Neural cell (in vitro differentiated cells): ENCODE results near the gene GFOD2. TPM values are rescaled to one million over a fixed set of nuclear protein-coding genes. Genes with fewer than 3 reads are reported as not detected.

Experiments used
- H2AFZ ChIP-seq: fragments of 200-600, 300-800 bp; sonication (generic), shearing (Covaris generic); 2 replicates; pipeline ENCODE4 v1.6.0; 2014; ENCODE audit warnings: low read depth, mild to moderate bottlenecking, antibody characterized with exemption, low read length, moderate library complexity
- H3F3A ChIP-seq: fragments of 200-600 bp; shearing (Covaris generic); 2 replicates; pipeline ENCODE4 v1.6.1; 2016; ENCODE audit warnings: mild to moderate bottlenecking, moderate library complexity, mixed read lengths, antibody characterized with exemption, low read length; ENCODE audit not compliant: insufficient read depth, poor library complexity, severe bottlenecking
- H3K27ac ChIP-seq: fragments of 200-600, 300-800 bp; sonication (generic), shearing (Covaris generic); 2 replicates; pipeline ENCODE4 v1.5.1; 2014; ENCODE audit warnings: mild to moderate bottlenecking, low read length, moderate library complexity
- H3K27me3 ChIP-seq: fragments of 300-800, 200-600 bp; sonication (generic), shearing (Covaris generic); 2 replicates; pipeline ENCODE4 v1.6.0; 2014; ENCODE audit warnings: mild to moderate bottlenecking, low read depth, low read length, moderate library complexity; ENCODE audit not compliant: insufficient read depth
- H3K36me3 ChIP-seq: fragments of 300-800, 200-600 bp; sonication (generic), shearing (Covaris generic); 2 replicates; pipeline ENCODE4 v1.5.1; 2014; ENCODE audit warnings: mild to moderate bottlenecking, antibody characterized with exemption, low read length, moderate library complexity; ENCODE audit not compliant: insufficient read depth
- H3K4me2 ChIP-seq: fragments of 300-800, 200-600 bp; sonication (generic), shearing (Covaris generic); 2 replicates; pipeline ENCODE4 v1.6.0; 2014; ENCODE audit warnings: mild to moderate bottlenecking, low read length
- H3K4me3 ChIP-seq: fragments of 300-800, 200-600 bp; sonication (generic), shearing (Covaris generic); 2 replicates; pipeline ENCODE4 v1.5.1; 2014; ENCODE audit warnings: mild to moderate bottlenecking, low read length, moderate library complexity
- H3K79me2 ChIP-seq: fragments of 200-600 bp; shearing (Covaris generic); replicated peaks from 2 replicates; pipeline ENCODE4 v1.6.0; 2014; ENCODE audit warnings: mild to moderate bottlenecking, low read length, moderate library complexity; ENCODE audit not compliant: insufficient read depth
- H3K9ac ChIP-seq: fragments of 300-800, 200-600 bp; sonication (generic), shearing (Covaris generic); 2 replicates; pipeline ENCODE4 v1.6.1; 2016; ENCODE audit warnings: mild to moderate bottlenecking, low read length, mixed read lengths
- H3K9me2 ChIP-seq: fragments of 200-600 bp; shearing (Covaris generic); 2 replicates; pipeline ENCODE4 v1.6.1; 2016; ENCODE audit warnings: mild to moderate bottlenecking, low read length, mixed read lengths; ENCODE audit not compliant: insufficient read depth
- H3K9me3 ChIP-seq: fragments of 200-600, 300-800 bp; sonication (generic), shearing (Covaris generic); 2 replicates; pipeline ENCODE4 v1.6.1; 2016; ENCODE audit warnings: mild to moderate bottlenecking, mixed run types, low read length, moderate library complexity, mixed read lengths
- H4K20me1 ChIP-seq: fragments of 200-600 bp; shearing (Covaris generic); 2 replicates; pipeline ENCODE4 v1.6.1; 2016; ENCODE audit warnings: mild to moderate bottlenecking, mixed run types; ENCODE audit not compliant: insufficient read depth
- EP300 ChIP-seq: fragments of 450-650 bp; conservative IDR thresholded peaks from 2 replicates; pipeline ENCODE4 v1.6.1; 2014; ENCODE audit warnings: antibody characterized with exemption, mild to moderate bottlenecking, moderate library complexity; ENCODE audit not compliant: poor library complexity, severe bottlenecking
- EZH2 ChIP-seq: fragments of 200-600, 300-800 bp; shearing (Covaris generic), sonication (generic); IDR thresholded peaks from 2 replicates; pipeline ENCODE4 v1.6.1; 2014; ENCODE audit warnings: antibody characterized with exemption, low read length, borderline replicate concordance, mild to moderate bottlenecking; ENCODE audit not compliant: insufficient read depth, poor library complexity, severe bottlenecking
- MXI1 ChIP-seq: fragments of 450-650 bp; conservative IDR thresholded peaks from 2 replicates; pipeline ENCODE4 v1.6.1; 2014; ENCODE audit warnings: antibody characterized with exemption, mild to moderate bottlenecking; ENCODE audit not compliant: poor library complexity, severe bottlenecking
- POLR2AphosphoS5 ChIP-seq: IDR thresholded peaks from 2 replicates; pipeline ENCODE4 v1.6.1; 2012
- RAD21 ChIP-seq: fragments of 450-650 bp; conservative IDR thresholded peaks from 2 replicates; pipeline ENCODE4 v1.6.1; 2014; ENCODE audit warnings: antibody characterized with exemption, mild to moderate bottlenecking, moderate library complexity
- SMC3 ChIP-seq: fragments of 450-650 bp; conservative IDR thresholded peaks from 2 replicates; pipeline ENCODE4 v1.6.1; 2014; ENCODE audit warnings: antibody characterized with exemption, mild to moderate bottlenecking, moderate library complexity; ENCODE audit not compliant: poor library complexity
- TAF1 ChIP-seq: IDR thresholded peaks from 2 replicates; pipeline ENCODE4 v1.6.1; 2012; ENCODE audit warnings: low read depth
- polyA plus RNA-seq: library from polyadenylated mRNA; depleted of rRNA; stranded (reverse); fragments of >200 nt; gene quantifications from 2 replicates; pipeline ENCODE4 v1.2.3, GENCODE V29; 2014
- TF ChIP-seq, protein P1 (sequence below): IDR thresholded peaks from 2 replicates; pipeline ENCODE4 v1.6.1; 2012; ENCODE audit warnings: borderline replicate concordance
- TF ChIP-seq, protein P2 (sequence below): fragments of 450-650 bp; IDR thresholded peaks from 2 replicates; pipeline ENCODE4 v1.5.1; 2014; ENCODE audit warnings: antibody characterized with exemption, mild to moderate bottlenecking, moderate library complexity; ENCODE audit not compliant: poor library complexity, severe bottlenecking

GFOD2 gene
- polyA plus RNA-seq, 1 donor from 2014 or later: 88.4 TPM

GRCh38 chr16:67734731-67735201, 15.7 kb upstream of the GFOD2 start:
- H3K9me2 ChIP-seq: no peaks in the 10 kb centered on the region
- H3K79me2 ChIP-seq: no peaks in the 10 kb centered on the region
- H3K36me3 ChIP-seq: no peaks in the 10 kb centered on the region
- no peak overlapping the region for H2AFZ ChIP-seq
- H4K20me1 ChIP-seq: no peaks in the 10 kb centered on the region
- TF ChIP-seq, protein P1, sequence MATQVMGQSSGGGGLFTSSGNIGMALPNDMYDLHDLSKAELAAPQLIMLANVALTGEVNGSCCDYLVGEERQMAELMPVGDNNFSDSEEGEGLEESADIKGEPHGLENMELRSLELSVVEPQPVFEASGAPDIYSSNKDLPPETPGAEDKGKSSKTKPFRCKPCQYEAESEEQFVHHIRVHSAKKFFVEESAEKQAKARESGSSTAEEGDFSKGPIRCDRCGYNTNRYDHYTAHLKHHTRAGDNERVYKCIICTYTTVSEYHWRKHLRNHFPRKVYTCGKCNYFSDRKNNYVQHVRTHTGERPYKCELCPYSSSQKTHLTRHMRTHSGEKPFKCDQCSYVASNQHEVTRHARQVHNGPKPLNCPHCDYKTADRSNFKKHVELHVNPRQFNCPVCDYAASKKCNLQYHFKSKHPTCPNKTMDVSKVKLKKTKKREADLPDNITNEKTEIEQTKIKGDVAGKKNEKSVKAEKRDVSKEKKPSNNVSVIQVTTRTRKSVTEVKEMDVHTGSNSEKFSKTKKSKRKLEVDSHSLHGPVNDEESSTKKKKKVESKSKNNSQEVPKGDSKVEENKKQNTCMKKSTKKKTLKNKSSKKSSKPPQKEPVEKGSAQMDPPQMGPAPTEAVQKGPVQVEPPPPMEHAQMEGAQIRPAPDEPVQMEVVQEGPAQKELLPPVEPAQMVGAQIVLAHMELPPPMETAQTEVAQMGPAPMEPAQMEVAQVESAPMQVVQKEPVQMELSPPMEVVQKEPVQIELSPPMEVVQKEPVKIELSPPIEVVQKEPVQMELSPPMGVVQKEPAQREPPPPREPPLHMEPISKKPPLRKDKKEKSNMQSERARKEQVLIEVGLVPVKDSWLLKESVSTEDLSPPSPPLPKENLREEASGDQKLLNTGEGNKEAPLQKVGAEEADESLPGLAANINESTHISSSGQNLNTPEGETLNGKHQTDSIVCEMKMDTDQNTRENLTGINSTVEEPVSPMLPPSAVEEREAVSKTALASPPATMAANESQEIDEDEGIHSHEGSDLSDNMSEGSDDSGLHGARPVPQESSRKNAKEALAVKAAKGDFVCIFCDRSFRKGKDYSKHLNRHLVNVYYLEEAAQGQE: no peak
- TF ChIP-seq SMC3 (no peak), MXI1 (no peak), POLR2AphosphoS5 (no peak)
- no peaks in the 10 kb centered on the region for H3K9me3 ChIP-seq
- no peak overlapping the region for H3K9ac ChIP-seq
- no peaks in the 10 kb centered on the region for H3K27me3 ChIP-seq
- H3K4me2 ChIP-seq: no peak overlapping the region
- H3K27ac ChIP-seq: no peak overlapping the region
- no peaks in the 10 kb centered on the region for H3F3A ChIP-seq
- H3K4me3 ChIP-seq: no peak overlapping the region

DNA sequence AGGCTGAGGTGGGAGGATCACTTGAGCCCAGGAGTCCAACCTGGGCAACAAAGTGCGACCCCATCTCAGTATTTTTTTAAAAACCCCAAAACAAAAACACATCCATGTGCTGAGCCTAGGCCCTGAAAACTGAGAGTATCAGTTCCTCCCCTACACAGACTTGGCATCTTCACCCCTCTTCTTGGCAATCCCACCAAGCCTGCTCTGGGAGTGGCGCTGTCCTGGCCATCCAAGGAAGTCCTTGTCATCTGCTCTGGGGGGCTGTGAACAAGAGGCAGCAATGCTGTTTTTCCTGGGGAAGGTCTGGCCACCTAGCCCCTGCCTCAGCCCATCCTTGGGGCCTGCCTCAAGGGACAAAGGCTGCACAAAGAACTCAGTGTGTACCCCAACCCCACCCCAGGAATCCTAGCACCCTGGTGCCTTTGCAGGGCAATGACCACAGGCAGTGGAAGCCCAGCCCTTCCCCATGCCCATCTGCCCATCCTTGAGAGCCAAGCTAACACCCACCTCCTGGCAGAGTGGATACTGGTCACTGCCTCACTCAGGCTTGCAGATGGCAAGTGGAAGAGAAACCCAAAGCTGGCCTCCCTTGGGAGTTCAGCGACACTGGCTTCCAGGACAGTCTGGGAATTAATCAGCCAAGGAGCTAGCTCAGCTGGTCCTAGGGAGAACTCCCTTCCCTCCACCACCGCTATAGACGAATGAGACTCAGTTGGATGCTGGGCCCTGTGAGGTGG, 14.8 kb upstream of the GFOD2 start:
- H3K36me3 ChIP-seq: no peaks in the 10 kb centered on the region
- H3K27ac ChIP-seq: no peak overlapping the region
- no peaks in the 10 kb centered on the region for H3K79me2 ChIP-seq
- no peak overlapping the region for H2AFZ ChIP-seq
- H4K20me1 ChIP-seq: no peaks in the 10 kb centered on the region
- no peaks in the 10 kb centered on the region for H3K27me3 ChIP-seq
- TF ChIP-seq, protein P2, sequence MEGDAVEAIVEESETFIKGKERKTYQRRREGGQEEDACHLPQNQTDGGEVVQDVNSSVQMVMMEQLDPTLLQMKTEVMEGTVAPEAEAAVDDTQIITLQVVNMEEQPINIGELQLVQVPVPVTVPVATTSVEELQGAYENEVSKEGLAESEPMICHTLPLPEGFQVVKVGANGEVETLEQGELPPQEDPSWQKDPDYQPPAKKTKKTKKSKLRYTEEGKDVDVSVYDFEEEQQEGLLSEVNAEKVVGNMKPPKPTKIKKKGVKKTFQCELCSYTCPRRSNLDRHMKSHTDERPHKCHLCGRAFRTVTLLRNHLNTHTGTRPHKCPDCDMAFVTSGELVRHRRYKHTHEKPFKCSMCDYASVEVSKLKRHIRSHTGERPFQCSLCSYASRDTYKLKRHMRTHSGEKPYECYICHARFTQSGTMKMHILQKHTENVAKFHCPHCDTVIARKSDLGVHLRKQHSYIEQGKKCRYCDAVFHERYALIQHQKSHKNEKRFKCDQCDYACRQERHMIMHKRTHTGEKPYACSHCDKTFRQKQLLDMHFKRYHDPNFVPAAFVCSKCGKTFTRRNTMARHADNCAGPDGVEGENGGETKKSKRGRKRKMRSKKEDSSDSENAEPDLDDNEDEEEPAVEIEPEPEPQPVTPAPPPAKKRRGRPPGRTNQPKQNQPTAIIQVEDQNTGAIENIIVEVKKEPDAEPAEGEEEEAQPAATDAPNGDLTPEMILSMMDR: no peak
- TF ChIP-seq SMC3 (no peak), EZH2 (no peak), EP300 (no peak), TAF1 (no peak), MXI1 (no peak), RAD21 (no peak), POLR2AphosphoS5 (no peak)
- TF ChIP-seq, protein P1: no peak
- no peak overlapping the region for H3K4me2 ChIP-seq
- no peaks in the 10 kb centered on the region for H3F3A ChIP-seq
- H3K9me2 ChIP-seq: no peaks in the 10 kb centered on the region
- no peak overlapping the region for H3K4me3 ChIP-seq
- H3K9me3 ChIP-seq: no peaks in the 10 kb centered on the region
- H3K9ac ChIP-seq: no peak overlapping the region
